ENCODE data around the gene TNFRSF21.

Gene TNFRSF21

DNA sequence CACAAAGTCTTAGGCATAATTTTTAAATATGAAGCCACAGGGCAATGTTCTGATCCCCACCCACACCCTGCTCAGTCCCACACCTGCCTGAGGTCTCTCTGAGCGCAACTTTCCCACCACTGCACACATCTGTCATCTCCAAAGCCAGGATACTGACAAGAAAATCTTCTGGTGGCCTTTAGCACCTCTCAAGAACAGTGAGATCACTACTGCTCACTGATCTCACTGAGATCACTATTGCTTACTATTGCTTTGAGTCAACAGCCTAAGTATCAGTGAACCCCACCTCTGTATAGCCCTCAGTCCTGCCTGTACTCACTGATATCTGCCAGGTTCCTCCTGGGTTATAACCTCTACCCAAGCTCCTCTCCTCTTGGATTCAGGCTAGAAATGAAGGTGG, 6.4 kb downstream of the TNFRSF21 start:
- TF ChIP-seq, protein P1, sequence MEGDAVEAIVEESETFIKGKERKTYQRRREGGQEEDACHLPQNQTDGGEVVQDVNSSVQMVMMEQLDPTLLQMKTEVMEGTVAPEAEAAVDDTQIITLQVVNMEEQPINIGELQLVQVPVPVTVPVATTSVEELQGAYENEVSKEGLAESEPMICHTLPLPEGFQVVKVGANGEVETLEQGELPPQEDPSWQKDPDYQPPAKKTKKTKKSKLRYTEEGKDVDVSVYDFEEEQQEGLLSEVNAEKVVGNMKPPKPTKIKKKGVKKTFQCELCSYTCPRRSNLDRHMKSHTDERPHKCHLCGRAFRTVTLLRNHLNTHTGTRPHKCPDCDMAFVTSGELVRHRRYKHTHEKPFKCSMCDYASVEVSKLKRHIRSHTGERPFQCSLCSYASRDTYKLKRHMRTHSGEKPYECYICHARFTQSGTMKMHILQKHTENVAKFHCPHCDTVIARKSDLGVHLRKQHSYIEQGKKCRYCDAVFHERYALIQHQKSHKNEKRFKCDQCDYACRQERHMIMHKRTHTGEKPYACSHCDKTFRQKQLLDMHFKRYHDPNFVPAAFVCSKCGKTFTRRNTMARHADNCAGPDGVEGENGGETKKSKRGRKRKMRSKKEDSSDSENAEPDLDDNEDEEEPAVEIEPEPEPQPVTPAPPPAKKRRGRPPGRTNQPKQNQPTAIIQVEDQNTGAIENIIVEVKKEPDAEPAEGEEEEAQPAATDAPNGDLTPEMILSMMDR (IDR thresholded peaks at IDR 0.05; ENCODE audit: borderline replicate concordance, control extremely low read depth, extremely low read depth, insufficient read depth, missing control alignments) = no peak
- in situ Hi-C loops (cut with MboI; ENCODE audit: low sequenced_read_pairs, unreplicated experiment) = loop anchor here (5.0 kb wide), 1 partner anchor 206 kb away; no protein-coding TSS in a partner anchor
- no peak for DNase-seq (ENCODE audit: low spot score)

DNA sequence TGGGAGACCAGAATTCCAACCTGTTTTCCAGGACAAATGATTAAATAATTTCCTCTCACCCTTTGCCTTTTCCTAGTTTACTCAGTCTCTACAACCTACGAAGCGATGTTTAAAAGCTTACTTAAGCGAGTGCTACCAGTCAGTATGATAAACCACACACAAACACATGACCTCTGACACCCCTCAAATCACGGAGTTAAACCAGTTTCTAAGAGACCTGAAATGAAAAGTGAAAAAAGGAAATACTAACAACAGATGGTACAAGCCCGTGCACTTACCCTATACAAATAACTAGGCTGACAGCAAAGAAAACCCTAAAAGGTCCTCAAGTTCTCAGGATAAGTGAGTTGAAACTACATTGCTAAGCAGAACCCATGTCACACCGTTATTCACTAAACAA, 7.7 kb downstream of the TNFRSF21 start:
- TF ChIP-seq, protein P1 (IDR thresholded peaks at IDR 0.05; ENCODE audit: borderline replicate concordance, control extremely low read depth, extremely low read depth, insufficient read depth, missing control alignments) = no peak
- in situ Hi-C loops (cut with MboI; ENCODE audit: low sequenced_read_pairs, unreplicated experiment) = loop anchor here (5.0 kb wide), 1 partner anchor 205 kb away; no protein-coding TSS in a partner anchor
- DNase-seq (ENCODE audit: low spot score) = no peak

DNA sequence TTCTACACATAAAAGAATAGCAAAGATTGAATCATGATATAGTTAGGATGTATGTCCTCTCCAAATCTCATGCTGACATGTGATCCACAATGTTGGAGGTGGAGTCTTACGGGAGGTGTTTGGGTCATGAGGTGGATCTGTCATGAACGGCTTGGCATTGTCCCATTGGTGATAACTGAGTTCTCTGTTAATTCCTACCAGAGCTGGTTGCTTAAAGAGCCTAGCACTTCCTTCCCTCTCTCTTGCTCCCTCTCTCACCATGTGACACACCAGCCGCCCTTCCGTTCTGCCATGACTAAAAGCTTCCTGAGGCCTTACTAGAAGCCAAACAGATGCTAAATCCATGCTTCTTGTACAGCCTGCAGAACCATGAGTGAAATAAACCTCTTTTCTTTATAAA, 8.3 kb downstream of the TNFRSF21 start:
- TF ChIP-seq, protein P1 (IDR thresholded peaks at IDR 0.05; ENCODE audit: borderline replicate concordance, control extremely low read depth, extremely low read depth, insufficient read depth, missing control alignments) = no peak
- in situ Hi-C loops (cut with MboI; ENCODE audit: low sequenced_read_pairs, unreplicated experiment) = loop anchor here (5.0 kb wide), 1 partner anchor 204 kb away; no protein-coding TSS in a partner anchor
- no peak for DNase-seq (ENCODE audit: low spot score)

DNA sequence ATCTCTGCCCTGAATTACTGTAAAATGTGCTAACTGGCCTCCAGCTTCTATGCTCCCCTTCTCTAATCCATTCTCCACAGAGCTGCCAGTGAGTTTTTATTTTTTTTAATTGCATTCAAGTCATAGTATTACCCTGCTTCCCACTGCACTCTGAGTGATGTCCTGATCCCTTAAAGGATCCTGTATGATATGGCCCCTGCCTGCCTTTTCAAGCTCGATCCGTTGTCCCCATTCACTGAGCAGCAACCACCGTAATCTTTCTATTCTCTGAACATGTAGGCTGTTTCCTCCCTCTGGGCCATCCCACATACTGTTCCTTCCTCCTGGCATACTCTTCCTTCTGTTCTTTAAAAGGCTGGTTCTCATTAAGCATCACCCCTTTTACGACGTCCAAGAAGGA, 9.3 kb downstream of the TNFRSF21 start:
- TF ChIP-seq, protein P1 (IDR thresholded peaks at IDR 0.05; ENCODE audit: borderline replicate concordance, control extremely low read depth, extremely low read depth, insufficient read depth, missing control alignments) = no peak
- in situ Hi-C loops (cut with MboI; ENCODE audit: low sequenced_read_pairs, unreplicated experiment) = loop anchor here (5.0 kb wide), 1 partner anchor 203 kb away; no protein-coding TSS in a partner anchor

DNA sequence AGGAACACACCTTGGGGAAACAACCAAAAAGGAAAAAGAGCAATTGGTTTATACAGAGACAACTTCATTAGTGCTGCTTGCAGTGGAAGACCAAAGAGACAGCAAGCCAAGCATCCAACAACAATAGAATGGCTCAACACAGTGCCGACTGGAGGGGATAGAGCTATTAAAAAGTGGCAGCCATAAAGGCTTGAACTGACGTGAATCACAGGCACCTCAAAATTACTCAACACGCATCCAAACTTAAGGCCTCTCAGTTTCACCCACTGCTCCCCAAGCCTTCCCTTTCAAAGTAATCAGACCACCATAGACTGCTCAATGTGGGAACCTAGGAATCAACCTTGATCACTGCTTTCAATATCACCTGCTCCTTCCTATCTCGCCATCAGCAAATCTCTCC, 9.7 kb downstream of the TNFRSF21 start:
- DNase-seq (ENCODE audit: low spot score) = no peak
- in situ Hi-C loops (cut with MboI; ENCODE audit: low sequenced_read_pairs, unreplicated experiment) = loop anchor here (5.0 kb wide), 1 partner anchor 203 kb away; no protein-coding TSS in a partner anchor

More for the DNA sequence above, 9.3 kb downstream of the TNFRSF21 start:
- no peak for DNase-seq (ENCODE audit: low spot score)

DNA sequence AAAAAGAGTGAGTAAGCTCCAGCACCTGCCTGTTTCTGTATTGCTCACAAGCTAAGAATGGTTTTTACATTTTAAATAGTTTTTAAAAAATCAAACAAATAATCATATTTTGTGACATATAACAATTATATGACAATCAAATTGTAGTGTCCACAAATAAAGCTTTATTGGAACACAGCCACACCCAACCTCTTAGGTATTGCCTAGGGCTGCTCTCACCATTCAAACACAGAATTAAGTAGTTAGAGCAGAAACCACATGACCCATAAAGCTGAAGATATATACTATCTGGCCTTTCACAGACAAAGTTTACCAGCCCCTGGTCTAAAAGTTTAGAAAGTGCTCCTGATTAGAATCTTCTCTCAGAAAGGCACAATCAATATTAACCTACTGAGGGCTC, 11.2 kb downstream of the TNFRSF21 start:
- in situ Hi-C loops (cut with MboI; ENCODE audit: low sequenced_read_pairs, unreplicated experiment) = no loop called here
- DNase-seq (ENCODE audit: low spot score) = no peak
- TF ChIP-seq, protein P1 (IDR thresholded peaks at IDR 0.05; ENCODE audit: borderline replicate concordance, control extremely low read depth, extremely low read depth, insufficient read depth, missing control alignments) = no peak

More for the DNA sequence above, 9.7 kb downstream of the TNFRSF21 start:
- TF ChIP-seq, protein P1 (IDR thresholded peaks at IDR 0.05; ENCODE audit: borderline replicate concordance, control extremely low read depth, extremely low read depth, insufficient read depth, missing control alignments) = no peak

Measured in GM13976 (cell line).